OCI-LY1 (cell line): ENCODE results near the gene SYNM.

ENCODE experiments used
- H2AFZ ChIP-seq: fragments of 200-600 bp; sonication (generic), shearing (Covaris generic); 2 replicates; pipeline ENCODE4 v1.6.0; 2014; ENCODE audit warnings: antibody characterized with exemption, mild to moderate bottlenecking, low read length
- H3F3A ChIP-seq: fragments of 200-600 bp; sonication (generic), shearing (Covaris generic); 2 replicates; pipeline ENCODE4 v1.6.0; 2014; ENCODE audit warnings: mild to moderate bottlenecking, antibody characterized with exemption, low read length, moderate library complexity; ENCODE audit not compliant: insufficient read depth
- H3K27ac ChIP-seq: fragments of 200-600 bp; sonication (generic); 2 replicates; pipeline ENCODE4 v1.5.1; 2014; ENCODE audit warnings: low read length, mixed run types, mild to moderate bottlenecking, low read depth; ENCODE audit not compliant: poor library complexity, severe bottlenecking
- H3K27me3 ChIP-seq: fragments of 200-600 bp; sonication (generic); 2 replicates; pipeline ENCODE4 v1.6.0; 2014; ENCODE audit warnings: antibody characterized with exemption, mild to moderate bottlenecking, low read length, moderate library complexity; ENCODE audit not compliant: insufficient read depth
- H3K36me3 ChIP-seq: fragments of 200-600 bp; sonication (generic); 2 replicates; pipeline ENCODE4 v1.6.1; 2014; ENCODE audit warnings: mild to moderate bottlenecking, antibody characterized with exemption, low read length, moderate library complexity, mixed read lengths; ENCODE audit not compliant: insufficient read depth
- H3K4me1 ChIP-seq: fragments of 200-600 bp; sonication (generic); 2 replicates; pipeline ENCODE4 v1.5.1; 2014; ENCODE audit warnings: mild to moderate bottlenecking, low read length, moderate library complexity; ENCODE audit not compliant: insufficient read depth, severe bottlenecking
- H3K4me2 ChIP-seq: fragments of 200-600 bp; sonication (generic), shearing (Covaris generic); 2 replicates; pipeline ENCODE4 v1.6.1; 2014; ENCODE audit warnings: low read length
- H3K4me3 ChIP-seq: fragments of 200-600 bp; sonication (generic); 2 replicates; pipeline ENCODE4 v1.5.1; 2014; ENCODE audit warnings: low read length, low read depth, mild to moderate bottlenecking, mixed read lengths; ENCODE audit not compliant: poor library complexity, severe bottlenecking
- H3K79me2 ChIP-seq: fragments of 200-600 bp; shearing (Covaris generic); 2 replicates; pipeline ENCODE4 v1.6.1; 2016; ENCODE audit warnings: mixed run types, low read length, mixed read lengths; ENCODE audit not compliant: insufficient read depth
- H3K9ac ChIP-seq: fragments of 200-600 bp; sonication (generic), shearing (Covaris generic); 2 replicates; pipeline ENCODE4 v1.6.1; 2014; ENCODE audit warnings: mild to moderate bottlenecking, low read length, mixed read lengths
- H3K9me2 ChIP-seq: fragments of 200-600 bp; sonication (generic), shearing (Covaris generic); 2 replicates; pipeline ENCODE4 v1.6.1; 2014; ENCODE audit warnings: low read depth, mild to moderate bottlenecking, low read length, mixed read lengths
- H3K9me3 ChIP-seq: fragments of 200-600 bp; shearing (Covaris generic); 2 replicates; pipeline ENCODE4 v1.6.1; 2014; ENCODE audit warnings: low read length, mixed read lengths
- H4K20me1 ChIP-seq: fragments of 200-600 bp; sonication (generic), shearing (Covaris generic); 2 replicates; pipeline ENCODE4 v1.6.0; 2016; ENCODE audit warnings: mild to moderate bottlenecking, low read length; ENCODE audit not compliant: insufficient read depth
- EZH2 ChIP-seq: fragments of 200-600 bp; sonication (generic), shearing (Covaris generic); IDR thresholded peaks from 2 replicates; pipeline ENCODE4 v1.8.0; 2017; ENCODE audit warnings: borderline replicate concordance, mixed run types, mild to moderate bottlenecking, antibody characterized with exemption, low read length, moderate library complexity, mixed read lengths
- TF ChIP-seq, protein P1 (sequence below): fragments of 200-600 bp; sonication (generic), shearing (Covaris generic); IDR thresholded peaks from 2 replicates; pipeline ENCODE4 v1.5.1; 2017; ENCODE audit warnings: mild to moderate bottlenecking, antibody characterized with exemption, low read length, moderate library complexity, mixed read lengths

Gene SYNM, protein sequence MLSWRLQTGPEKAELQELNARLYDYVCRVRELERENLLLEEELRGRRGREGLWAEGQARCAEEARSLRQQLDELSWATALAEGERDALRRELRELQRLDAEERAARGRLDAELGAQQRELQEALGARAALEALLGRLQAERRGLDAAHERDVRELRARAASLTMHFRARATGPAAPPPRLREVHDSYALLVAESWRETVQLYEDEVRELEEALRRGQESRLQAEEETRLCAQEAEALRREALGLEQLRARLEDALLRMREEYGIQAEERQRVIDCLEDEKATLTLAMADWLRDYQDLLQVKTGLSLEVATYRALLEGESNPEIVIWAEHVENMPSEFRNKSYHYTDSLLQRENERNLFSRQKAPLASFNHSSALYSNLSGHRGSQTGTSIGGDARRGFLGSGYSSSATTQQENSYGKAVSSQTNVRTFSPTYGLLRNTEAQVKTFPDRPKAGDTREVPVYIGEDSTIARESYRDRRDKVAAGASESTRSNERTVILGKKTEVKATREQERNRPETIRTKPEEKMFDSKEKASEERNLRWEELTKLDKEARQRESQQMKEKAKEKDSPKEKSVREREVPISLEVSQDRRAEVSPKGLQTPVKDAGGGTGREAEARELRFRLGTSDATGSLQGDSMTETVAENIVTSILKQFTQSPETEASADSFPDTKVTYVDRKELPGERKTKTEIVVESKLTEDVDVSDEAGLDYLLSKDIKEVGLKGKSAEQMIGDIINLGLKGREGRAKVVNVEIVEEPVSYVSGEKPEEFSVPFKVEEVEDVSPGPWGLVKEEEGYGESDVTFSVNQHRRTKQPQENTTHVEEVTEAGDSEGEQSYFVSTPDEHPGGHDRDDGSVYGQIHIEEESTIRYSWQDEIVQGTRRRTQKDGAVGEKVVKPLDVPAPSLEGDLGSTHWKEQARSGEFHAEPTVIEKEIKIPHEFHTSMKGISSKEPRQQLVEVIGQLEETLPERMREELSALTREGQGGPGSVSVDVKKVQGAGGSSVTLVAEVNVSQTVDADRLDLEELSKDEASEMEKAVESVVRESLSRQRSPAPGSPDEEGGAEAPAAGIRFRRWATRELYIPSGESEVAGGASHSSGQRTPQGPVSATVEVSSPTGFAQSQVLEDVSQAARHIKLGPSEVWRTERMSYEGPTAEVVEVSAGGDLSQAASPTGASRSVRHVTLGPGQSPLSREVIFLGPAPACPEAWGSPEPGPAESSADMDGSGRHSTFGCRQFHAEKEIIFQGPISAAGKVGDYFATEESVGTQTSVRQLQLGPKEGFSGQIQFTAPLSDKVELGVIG (N-terminal part only)

GRCh38 chr15:99104788-99105513 lies at the start of gene SYNM:
Gene SYNM (plus strand): TSS chr15:99105080. CDS start chr15:99105200, 120 bp downstream.
- no peaks in the 10 kb centered on the region for H3K79me2 ChIP-seq
- H3K36me3 ChIP-seq = no peaks in the 10 kb centered on the region
- H3K27me3 ChIP-seq = no peaks in the 10 kb centered on the region
- no peaks in the 10 kb centered on the region for H3F3A ChIP-seq
- H3K27ac ChIP-seq = no peak within 1 kb of the TSS
- no peak within 1 kb of the TSS for H3K9ac ChIP-seq
- H3K9me2 ChIP-seq = no peaks in the 10 kb centered on the region
- H4K20me1 ChIP-seq = no peaks in the 10 kb centered on the region
- peaks cover 4% of the 10 kb centered on the region for H3K4me1 ChIP-seq
- no peak within 1 kb of the TSS for H3K4me2 ChIP-seq
- no peak for TF ChIP-seq EZH2
- TF ChIP-seq, protein P1, sequence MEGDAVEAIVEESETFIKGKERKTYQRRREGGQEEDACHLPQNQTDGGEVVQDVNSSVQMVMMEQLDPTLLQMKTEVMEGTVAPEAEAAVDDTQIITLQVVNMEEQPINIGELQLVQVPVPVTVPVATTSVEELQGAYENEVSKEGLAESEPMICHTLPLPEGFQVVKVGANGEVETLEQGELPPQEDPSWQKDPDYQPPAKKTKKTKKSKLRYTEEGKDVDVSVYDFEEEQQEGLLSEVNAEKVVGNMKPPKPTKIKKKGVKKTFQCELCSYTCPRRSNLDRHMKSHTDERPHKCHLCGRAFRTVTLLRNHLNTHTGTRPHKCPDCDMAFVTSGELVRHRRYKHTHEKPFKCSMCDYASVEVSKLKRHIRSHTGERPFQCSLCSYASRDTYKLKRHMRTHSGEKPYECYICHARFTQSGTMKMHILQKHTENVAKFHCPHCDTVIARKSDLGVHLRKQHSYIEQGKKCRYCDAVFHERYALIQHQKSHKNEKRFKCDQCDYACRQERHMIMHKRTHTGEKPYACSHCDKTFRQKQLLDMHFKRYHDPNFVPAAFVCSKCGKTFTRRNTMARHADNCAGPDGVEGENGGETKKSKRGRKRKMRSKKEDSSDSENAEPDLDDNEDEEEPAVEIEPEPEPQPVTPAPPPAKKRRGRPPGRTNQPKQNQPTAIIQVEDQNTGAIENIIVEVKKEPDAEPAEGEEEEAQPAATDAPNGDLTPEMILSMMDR = no peak
- H2AFZ ChIP-seq = no peak within 1 kb of the TSS
- no peak within 1 kb of the TSS for H3K4me3 ChIP-seq
- no peaks in the 10 kb centered on the region for H3K9me3 ChIP-seq

DNA sequence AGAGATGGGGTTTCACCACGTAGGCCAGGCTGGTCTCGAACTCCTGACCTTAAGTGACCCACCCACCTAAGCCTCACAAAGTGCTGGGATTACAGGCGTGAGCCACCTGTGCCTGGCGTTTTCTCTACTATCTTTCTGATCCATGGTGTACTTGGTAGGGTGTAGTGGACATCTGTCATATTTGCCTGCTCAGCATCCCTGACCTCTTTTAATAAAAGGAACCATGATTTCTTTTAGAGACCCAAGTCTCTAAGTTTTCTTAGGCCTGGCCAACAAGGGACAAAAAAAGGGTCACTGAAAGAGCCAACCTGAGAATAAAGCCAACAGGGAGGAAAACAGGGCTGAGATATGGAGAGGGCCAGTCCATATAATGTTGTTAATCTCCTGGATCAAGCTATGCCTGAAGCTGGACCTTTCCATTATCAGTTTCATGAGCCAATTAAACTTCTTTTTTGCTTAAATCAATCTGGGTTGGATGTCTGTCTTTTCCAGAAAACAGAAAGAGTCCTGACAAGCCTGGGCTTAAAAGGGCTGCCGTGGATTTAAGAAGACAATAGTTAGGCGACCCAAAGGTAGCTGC lies 49.2 kb upstream of the SYNM start:
- Histone ChIP-seq H2AFZ (no peak overlapping the region), H3K27ac (no peak overlapping the region), H3K9ac (no peak overlapping the region), H3K4me2 (no peak overlapping the region), H3K9me3 (no peaks in the 10 kb centered on the region), H3K9me2 (no peaks in the 10 kb centered on the region), H3K27me3 (no peaks in the 10 kb centered on the region), H3K36me3 (no peaks in the 10 kb centered on the region), H3F3A (no peaks in the 10 kb centered on the region), H4K20me1 (no peaks in the 10 kb centered on the region), H3K4me3 (no peak overlapping the region), H3K4me1 (no peaks in the 10 kb centered on the region), H3K79me2 (no peaks in the 10 kb centered on the region)
- TF ChIP-seq, protein P1 = no peak
- no peak for TF ChIP-seq EZH2

- no peaks in the 10 kb centered on the region for H4K20me1 ChIP-seq
- no peak overlapping the region for H3K9ac ChIP-seq
- no peak overlapping the region for H3K27ac ChIP-seq
- TF ChIP-seq, protein P1 = no peak
- TF ChIP-seq EZH2 = no peak
- H3K4me1 ChIP-seq = no peaks in the 10 kb centered on the region
- H3K79me2 ChIP-seq = no peaks in the 10 kb centered on the region
- H3K36me3 ChIP-seq = no peaks in the 10 kb centered on the region
- no peak overlapping the region for H2AFZ ChIP-seq
- no peaks in the 10 kb centered on the region for H3K9me2 ChIP-seq
- H3K4me2 ChIP-seq = no peak overlapping the region
- no peaks in the 10 kb centered on the region for H3K9me3 ChIP-seq
- no peak overlapping the region for H3K4me3 ChIP-seq
- no peaks in the 10 kb centered on the region for H3K27me3 ChIP-seq
- no peaks in the 10 kb centered on the region for H3F3A ChIP-seq
Measured at GRCh38 chr15:99057020-99057419, 47.9 kb upstream of the SYNM start.
